ENCODE results near the gene TBL1Y. TPM values are rescaled to one million over a fixed set of nuclear protein-coding genes. Genes with fewer than 3 reads are reported as not detected.

Gene TBL1Y
- total and polyA plus RNA-seq, 2 of the 13 experiments (the other 11 are each of a cell fraction or from before 2014, with no cell fraction given) = 0.37 to 1.4 TPM

GRCh38 chrY:7013051-7013450 is 102.6 kb downstream of the TBL1Y start:
- TF ChIP-seq, protein P1, sequence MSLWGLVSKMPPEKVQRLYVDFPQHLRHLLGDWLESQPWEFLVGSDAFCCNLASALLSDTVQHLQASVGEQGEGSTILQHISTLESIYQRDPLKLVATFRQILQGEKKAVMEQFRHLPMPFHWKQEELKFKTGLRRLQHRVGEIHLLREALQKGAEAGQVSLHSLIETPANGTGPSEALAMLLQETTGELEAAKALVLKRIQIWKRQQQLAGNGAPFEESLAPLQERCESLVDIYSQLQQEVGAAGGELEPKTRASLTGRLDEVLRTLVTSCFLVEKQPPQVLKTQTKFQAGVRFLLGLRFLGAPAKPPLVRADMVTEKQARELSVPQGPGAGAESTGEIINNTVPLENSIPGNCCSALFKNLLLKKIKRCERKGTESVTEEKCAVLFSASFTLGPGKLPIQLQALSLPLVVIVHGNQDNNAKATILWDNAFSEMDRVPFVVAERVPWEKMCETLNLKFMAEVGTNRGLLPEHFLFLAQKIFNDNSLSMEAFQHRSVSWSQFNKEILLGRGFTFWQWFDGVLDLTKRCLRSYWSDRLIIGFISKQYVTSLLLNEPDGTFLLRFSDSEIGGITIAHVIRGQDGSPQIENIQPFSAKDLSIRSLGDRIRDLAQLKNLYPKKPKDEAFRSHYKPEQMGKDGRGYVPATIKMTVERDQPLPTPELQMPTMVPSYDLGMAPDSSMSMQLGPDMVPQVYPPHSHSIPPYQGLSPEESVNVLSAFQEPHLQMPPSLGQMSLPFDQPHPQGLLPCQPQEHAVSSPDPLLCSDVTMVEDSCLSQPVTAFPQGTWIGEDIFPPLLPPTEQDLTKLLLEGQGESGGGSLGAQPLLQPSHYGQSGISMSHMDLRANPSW (CRISPR knock-in tag; IDR thresholded peaks at IDR 0.05; ENCODE audit: borderline replicate concordance) = no peak
- TF ChIP-seq ELF1 (CRISPR knock-in tag; IDR thresholded peaks at IDR 0.05) = no peak
- TF ChIP-seq, protein P2, sequence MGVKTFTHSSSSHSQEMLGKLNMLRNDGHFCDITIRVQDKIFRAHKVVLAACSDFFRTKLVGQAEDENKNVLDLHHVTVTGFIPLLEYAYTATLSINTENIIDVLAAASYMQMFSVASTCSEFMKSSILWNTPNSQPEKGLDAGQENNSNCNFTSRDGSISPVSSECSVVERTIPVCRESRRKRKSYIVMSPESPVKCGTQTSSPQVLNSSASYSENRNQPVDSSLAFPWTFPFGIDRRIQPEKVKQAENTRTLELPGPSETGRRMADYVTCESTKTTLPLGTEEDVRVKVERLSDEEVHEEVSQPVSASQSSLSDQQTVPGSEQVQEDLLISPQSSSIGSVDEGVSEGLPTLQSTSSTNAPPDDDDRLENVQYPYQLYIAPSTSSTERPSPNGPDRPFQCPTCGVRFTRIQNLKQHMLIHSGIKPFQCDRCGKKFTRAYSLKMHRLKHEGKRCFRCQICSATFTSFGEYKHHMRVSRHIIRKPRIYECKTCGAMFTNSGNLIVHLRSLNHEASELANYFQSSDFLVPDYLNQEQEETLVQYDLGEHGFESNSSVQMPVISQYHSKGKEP (CRISPR knock-in tag; IDR thresholded peaks at IDR 0.05) = no peak
- TF ChIP-seq FIP1L1 (IDR thresholded peaks at IDR 0.05; ENCODE audit: borderline replicate concordance, insufficient read depth, low read depth, low read length) = no peak
- TF ChIP-seq ZNF430 (CRISPR knock-in tag; IDR thresholded peaks at IDR 0.05) = no peak
- no peak for TF ChIP-seq POLR2AphosphoS2 (IDR thresholded peaks at IDR 0.05; ENCODE audit: low read depth, low read length)
- TF ChIP-seq ZNF576 (CRISPR knock-in tag; IDR thresholded peaks at IDR 0.05) = no peak
- TF ChIP-seq SNAPC5 (CRISPR knock-in tag; IDR thresholded peaks at IDR 0.05; ENCODE audit: borderline replicate concordance) = no peak
- TF ChIP-seq, protein P3, sequence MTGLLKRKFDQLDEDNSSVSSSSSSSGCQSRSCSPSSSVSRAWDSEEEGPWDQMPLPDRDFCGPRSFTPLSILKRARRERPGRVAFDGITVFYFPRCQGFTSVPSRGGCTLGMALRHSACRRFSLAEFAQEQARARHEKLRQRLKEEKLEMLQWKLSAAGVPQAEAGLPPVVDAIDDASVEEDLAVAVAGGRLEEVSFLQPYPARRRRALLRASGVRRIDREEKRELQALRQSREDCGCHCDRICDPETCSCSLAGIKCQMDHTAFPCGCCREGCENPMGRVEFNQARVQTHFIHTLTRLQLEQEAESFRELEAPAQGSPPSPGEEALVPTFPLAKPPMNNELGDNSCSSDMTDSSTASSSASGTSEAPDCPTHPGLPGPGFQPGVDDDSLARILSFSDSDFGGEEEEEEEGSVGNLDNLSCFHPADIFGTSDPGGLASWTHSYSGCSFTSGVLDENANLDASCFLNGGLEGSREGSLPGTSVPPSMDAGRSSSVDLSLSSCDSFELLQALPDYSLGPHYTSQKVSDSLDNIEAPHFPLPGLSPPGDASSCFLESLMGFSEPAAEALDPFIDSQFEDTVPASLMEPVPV (CRISPR knock-in tag; IDR thresholded peaks at IDR 0.05) = no peak
- TF ChIP-seq, protein P4, sequence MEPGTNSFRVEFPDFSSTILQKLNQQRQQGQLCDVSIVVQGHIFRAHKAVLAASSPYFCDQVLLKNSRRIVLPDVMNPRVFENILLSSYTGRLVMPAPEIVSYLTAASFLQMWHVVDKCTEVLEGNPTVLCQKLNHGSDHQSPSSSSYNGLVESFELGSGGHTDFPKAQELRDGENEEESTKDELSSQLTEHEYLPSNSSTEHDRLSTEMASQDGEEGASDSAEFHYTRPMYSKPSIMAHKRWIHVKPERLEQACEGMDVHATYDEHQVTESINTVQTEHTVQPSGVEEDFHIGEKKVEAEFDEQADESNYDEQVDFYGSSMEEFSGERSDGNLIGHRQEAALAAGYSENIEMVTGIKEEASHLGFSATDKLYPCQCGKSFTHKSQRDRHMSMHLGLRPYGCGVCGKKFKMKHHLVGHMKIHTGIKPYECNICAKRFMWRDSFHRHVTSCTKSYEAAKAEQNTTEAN (CRISPR knock-in tag; conservative IDR thresholded peaks at IDR 0.05) = no peak
- no peak for TF ChIP-seq JUNB (CRISPR knock-in tag; IDR thresholded peaks at IDR 0.05; ENCODE audit: borderline replicate concordance)
- TF ChIP-seq SSRP1 (CRISPR knock-in tag; IDR thresholded peaks at IDR 0.05) = no peak
- no peak overlapping the region for H3K27ac ChIP-seq (ENCODE audit: extremely low read length, insufficient read depth, low read length)
- ATAC-seq (no peak), FAIRE-seq (no peak), DNase-seq (ENCODE audit: low spot score) (no peak)
- no peaks in the 10 kb centered on the region for H4K20me1 ChIP-seq (ENCODE audit: insufficient read depth, low read length)
- H3K9me3 ChIP-seq (ENCODE audit: low read length) = no peaks in the 10 kb centered on the region
- ChIA-PET CTCF (ENCODE audit: low intra/inter-chr PET ratio, low total read pairs) (no interaction called here), POLR2A (no interaction called here)
- no peaks in the 10 kb centered on the region for H3K27me3 ChIP-seq (ENCODE audit: control insufficient read depth in 1 of 2, insufficient read depth in 2 of 2, low read length in 2 of 2)
- BruUV-seq (replicated peaks) = no TSS peak
- 85% methylated on average over 1 of the region's 2 CpGs for WGBS (ENCODE audit: low lambda C conversion rate)
- H3K79me2 ChIP-seq (ENCODE audit: insufficient read depth, low read length) = no peaks in the 10 kb centered on the region
- H3K4me2 ChIP-seq (ENCODE audit: low read depth, low read length) = no peak overlapping the region
- no peak overlapping the region for H3K9ac ChIP-seq (ENCODE audit: insufficient read depth, low read depth, low read length)
- no peaks in the 10 kb centered on the region for H3K36me3 ChIP-seq (replicated peaks in 1 of 2; ENCODE audit: control insufficient read depth in 1 of 2, insufficient read depth in 2 of 2, low read length in 2 of 2)
- no peak overlapping the region for H2AFZ ChIP-seq (ENCODE audit: low read length)
- intact Hi-C loops (cut with micrococcal nuclease; ENCODE audit: unreplicated experiment) (no loop called here), in situ Hi-C loops (cut with HindIII; ENCODE audit: extremely low pct_ligation_motif_present, low pct_unique_long_range_greater_than_20kb) (no loop called here)
- H3K4me3 ChIP-seq (replicated peaks in 1 of 3; ENCODE audit: insufficient read depth in 1 of 3, low read depth in 2 of 3, low read length in 3 of 3) = no peak overlapping the region
- H3K4me1 ChIP-seq (ENCODE audit: insufficient read depth, low read length) = peaks cover 21% of the 10 kb centered on the region

Measured in HepG2 (cell line).